ENCODE measurements around the gene VEZF1. TPM values are rescaled to one million over a fixed set of nuclear protein-coding genes. Genes with fewer than 3 reads are reported as not detected.

The VEZF1 gene
- total and polyA plus RNA-seq, 7 donors, result 30.6 to 92.5 (median 50.5) TPM

- no peak for ATAC-seq
- H3K4me3 ChIP-seq, result peak overlapping the region; percentile 86
These were observed 3.7 kb downstream of the VEZF1 start for GRCh38 chr17:57984261-57984890.

GRCh38 chr17:57983446-57983845 lies 4.6 kb downstream of the VEZF1 start:
- peaks cover 74% of the 10 kb centered on the region for H3K4me1 ChIP-seq
- no peak for ATAC-seq

More at GRCh38 chr17:57984261-57984890, 3.7 kb downstream of the VEZF1 start:
- no peaks in the 10 kb centered on the region for H3K9me3 ChIP-seq
- peak overlapping the region; percentile 94 for H3K27ac ChIP-seq
- 15 to 26% (median 20%) methylated on average over 4 of the region's 4 CpGs for WGBS, 3 donors
- TF ChIP-seq CTCF (IDR thresholded peaks at IDR 0.05), result no peak
- H3K27me3 ChIP-seq (ENCODE audit: insufficient read depth in 3 of 3, low read length in 2 of 3), result no peaks in the 10 kb centered on the region
- intact Hi-C loops (cut with DNase I), result no loop called here
- DNase-seq, result no peak
- H3K36me3 ChIP-seq (ENCODE audit: insufficient read depth in 1 of 2, low read depth in 1 of 2), result peaks cover 0 to 34% of the 10 kb centered on the region in 2 donors
- H3K4me1 ChIP-seq, result peaks cover 75% of the 10 kb centered on the region

GRCh38 chr17:57982452-57983170 lies 5.4 kb downstream of the VEZF1 start:
- no peak for TF ChIP-seq CTCF (IDR thresholded peaks at IDR 0.05)
- H3K27ac ChIP-seq, result peak overlapping the region; percentile 94
- WGBS, 3 donors, result 35 to 56% (median 40%) methylated on average over 14 of the region's 14 CpGs

More at GRCh38 chr17:57983446-57983845, 4.6 kb downstream of the VEZF1 start:
- H3K27me3 ChIP-seq (ENCODE audit: insufficient read depth in 3 of 3, low read length in 2 of 3), result no peaks in the 10 kb centered on the region
- peaks cover 4 to 44% of the 10 kb centered on the region in 2 donors for H3K36me3 ChIP-seq (ENCODE audit: insufficient read depth in 1 of 2, low read depth in 1 of 2)
- H3K9me3 ChIP-seq, result no peaks in the 10 kb centered on the region
- no peak for DNase-seq
- H3K27ac ChIP-seq, result peak overlapping the region; percentile 94
- no peak for TF ChIP-seq CTCF (IDR thresholded peaks at IDR 0.05)
- peak overlapping the region; percentile 86 for H3K4me3 ChIP-seq
- intact Hi-C loops (cut with DNase I), result no loop called here
- WGBS, 3 donors, result 58 to 67% (median 59%) methylated on average over 1 of the region's 1 CpG

GRCh38 chr17:57980522-57980921 lies 7.5 kb downstream of the VEZF1 start:
- WGBS, 3 donors, result 34 to 61% (median 40%) methylated on average over 4 of the region's 4 CpGs
- Histone ChIP-seq H3K36me3 (ENCODE audit: insufficient read depth in 1 of 2, low read depth in 1 of 2) (peaks cover 19 to 73% of the 10 kb centered on the region in 2 donors), H3K27ac (peak overlapping the region; percentile 94), H3K9me3 (no peaks in the 10 kb centered on the region), H3K27me3 (ENCODE audit: insufficient read depth in 3 of 3, low read length in 2 of 3) (no peaks in the 10 kb centered on the region), H3K4me3 (peak overlapping the region; percentile 86), H3K4me1 (peaks cover 82% of the 10 kb centered on the region)
- ATAC-seq (peak in 3 of 4 donors; percentile 31 to 70 (median 60)), DNase-seq (no peak)
- intact Hi-C loops (cut with DNase I), result no loop called here
- no peak for TF ChIP-seq CTCF (IDR thresholded peaks at IDR 0.05)

More at GRCh38 chr17:57982452-57983170, 5.4 kb downstream of the VEZF1 start:
- H3K4me1 ChIP-seq, result peaks cover 82% of the 10 kb centered on the region
- peaks cover 10 to 52% of the 10 kb centered on the region in 2 donors for H3K36me3 ChIP-seq (ENCODE audit: insufficient read depth in 1 of 2, low read depth in 1 of 2)
- intact Hi-C loops (cut with DNase I), result no loop called here
- ATAC-seq (peak; percentile 14 to 33 (median 24)), DNase-seq (peak in 1 of 2 donors; percentile 66)
- peak overlapping the region; percentile 86 for H3K4me3 ChIP-seq
- H3K9me3 ChIP-seq, result no peaks in the 10 kb centered on the region
- H3K27me3 ChIP-seq (ENCODE audit: insufficient read depth in 3 of 3, low read length in 2 of 3), result no peaks in the 10 kb centered on the region
